DND-41 (cell line): ENCODE measurements around the gene GCC1.
"Not testable (repeated sequence)": the region's sequence is repeated elsewhere in the genome, so short reads cannot be mapped to it uniquely, and the experiment has no call there.

Experiments used
- ATAC-seq: fragments of 200-7000 bp; cut with Tn5 transposase; 3 replicates; pipeline ENCODE4 v1.9.1; 2021; ENCODE audit warnings: low read depth; ENCODE audit not compliant: insufficient read depth
- DNase-seq: peaks from one replicate; pipeline ENCODE4 v3.0.0-alpha.2; 2020
- H2AFZ ChIP-seq: 2 replicates; pipeline ENCODE4 v1.6.0; 2012; ENCODE audit warnings: low read depth, low read length
- H3K27ac ChIP-seq: 2 replicates; pipeline ENCODE4 v1.5.1; 2012; ENCODE audit warnings: low read length, inconsistent platforms
- H3K27me3 ChIP-seq: fragments of 200-600 bp; sonication (generic); 2 replicates; pipeline ENCODE4 v1.6.0; 2012; ENCODE audit warnings: low read length, mild to moderate bottlenecking, inconsistent platforms; ENCODE audit not compliant: insufficient read depth, poor library complexity
- H3K36me3 ChIP-seq: 2 replicates; pipeline ENCODE4 v1.5.1; 2012; ENCODE audit warnings: low read length, inconsistent platforms; ENCODE audit not compliant: insufficient read depth
- H3K4me1 ChIP-seq: 2 replicates; pipeline ENCODE4 v1.5.1; 2012; ENCODE audit warnings: mild to moderate bottlenecking, low read length; ENCODE audit not compliant: insufficient read depth
- H3K4me2 ChIP-seq: 2 replicates; pipeline ENCODE4 v1.6.0; 2012; ENCODE audit warnings: mild to moderate bottlenecking, moderate library complexity, low read length, inconsistent platforms; ENCODE audit not compliant: insufficient read depth
- H3K4me3 ChIP-seq, 2 experiments: fragments of 200-600 bp in 1 of 2; shearing (Covaris generic) in 1 of 2; 2 replicates each; pipeline ENCODE4 v1.5.1; 2012 to 2016; ENCODE audit warnings: inconsistent platforms in 2 of 2, low read length in 2 of 2, mild to moderate bottlenecking in 2 of 2, low read depth in 1 of 2, moderate library complexity in 1 of 2
- H3K79me2 ChIP-seq: 2 replicates; pipeline ENCODE4 v1.6.0; 2012; ENCODE audit warnings: low read length, inconsistent platforms; ENCODE audit not compliant: insufficient read depth
- H3K9ac ChIP-seq: 2 replicates; pipeline ENCODE4 v1.6.0; 2012; ENCODE audit warnings: low read depth, mild to moderate bottlenecking, inconsistent platforms, low read length, moderate library complexity
- H3K9me3 ChIP-seq: 2 replicates; pipeline ENCODE4 v1.5.1; 2012; ENCODE audit warnings: low read length, moderate library complexity, mild to moderate bottlenecking, inconsistent platforms; ENCODE audit not compliant: insufficient read depth, severe bottlenecking
- H4K20me1 ChIP-seq: 2 replicates; pipeline ENCODE4 v1.6.0; 2012; ENCODE audit warnings: low read length; ENCODE audit not compliant: insufficient read depth
- EZH2 ChIP-seq: IDR thresholded peaks from 3 replicates; pipeline ENCODE4 v1.6.1; 2012; ENCODE audit warnings: borderline replicate concordance, low read depth, mild to moderate bottlenecking, moderate library complexity, low read length, inconsistent platforms; ENCODE audit not compliant: severe bottlenecking
- TF ChIP-seq, protein P1 (sequence below): IDR thresholded peaks from 2 replicates; pipeline ENCODE4 v1.5.1; 2012; ENCODE audit warnings: borderline replicate concordance, low read length, moderate library complexity, mild to moderate bottlenecking; ENCODE audit not compliant: poor library complexity, severe bottlenecking; ENCODE audit errors: extremely low read depth

Gene GCC1

DNA sequence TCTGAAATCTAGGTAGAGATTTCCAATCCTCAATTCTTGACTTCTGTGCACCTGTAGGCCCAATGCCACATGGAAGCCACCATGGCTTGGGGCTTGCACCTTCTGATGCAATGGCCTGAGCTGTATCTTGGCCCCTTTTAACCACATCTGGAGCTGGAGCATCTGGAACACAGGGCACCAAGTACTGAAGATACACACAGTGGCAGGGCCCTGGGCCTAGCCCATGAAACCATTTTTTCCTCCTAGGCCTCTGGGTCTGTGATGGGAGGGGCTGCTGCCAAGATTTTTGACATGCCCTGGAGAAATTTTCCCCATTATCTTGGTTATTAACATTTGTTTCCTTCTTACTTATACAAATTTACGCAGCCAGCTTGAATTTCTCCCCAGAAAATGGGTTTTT is 39.1 kb downstream of the GCC1 start:
- H4K20me1 ChIP-seq = no peaks in the 10 kb centered on the region
- H3K9ac ChIP-seq = no peak overlapping the region
- no peaks in the 10 kb centered on the region for H3K79me2 ChIP-seq
- H3K9me3 ChIP-seq = no peaks in the 10 kb centered on the region
- H3K27ac ChIP-seq = no peak overlapping the region
- H3K4me2 ChIP-seq = no peak overlapping the region
- ATAC-seq (no peak), DNase-seq (no peak)
- H3K36me3 ChIP-seq = no peaks in the 10 kb centered on the region
- no peak overlapping the region for H3K4me3 ChIP-seq
- no peaks in the 10 kb centered on the region for H3K4me1 ChIP-seq
- no peak for TF ChIP-seq EZH2
- TF ChIP-seq, protein P1, sequence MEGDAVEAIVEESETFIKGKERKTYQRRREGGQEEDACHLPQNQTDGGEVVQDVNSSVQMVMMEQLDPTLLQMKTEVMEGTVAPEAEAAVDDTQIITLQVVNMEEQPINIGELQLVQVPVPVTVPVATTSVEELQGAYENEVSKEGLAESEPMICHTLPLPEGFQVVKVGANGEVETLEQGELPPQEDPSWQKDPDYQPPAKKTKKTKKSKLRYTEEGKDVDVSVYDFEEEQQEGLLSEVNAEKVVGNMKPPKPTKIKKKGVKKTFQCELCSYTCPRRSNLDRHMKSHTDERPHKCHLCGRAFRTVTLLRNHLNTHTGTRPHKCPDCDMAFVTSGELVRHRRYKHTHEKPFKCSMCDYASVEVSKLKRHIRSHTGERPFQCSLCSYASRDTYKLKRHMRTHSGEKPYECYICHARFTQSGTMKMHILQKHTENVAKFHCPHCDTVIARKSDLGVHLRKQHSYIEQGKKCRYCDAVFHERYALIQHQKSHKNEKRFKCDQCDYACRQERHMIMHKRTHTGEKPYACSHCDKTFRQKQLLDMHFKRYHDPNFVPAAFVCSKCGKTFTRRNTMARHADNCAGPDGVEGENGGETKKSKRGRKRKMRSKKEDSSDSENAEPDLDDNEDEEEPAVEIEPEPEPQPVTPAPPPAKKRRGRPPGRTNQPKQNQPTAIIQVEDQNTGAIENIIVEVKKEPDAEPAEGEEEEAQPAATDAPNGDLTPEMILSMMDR = no peak
- H2AFZ ChIP-seq = no peak overlapping the region
- H3K27me3 ChIP-seq = no peaks in the 10 kb centered on the region

DNA sequence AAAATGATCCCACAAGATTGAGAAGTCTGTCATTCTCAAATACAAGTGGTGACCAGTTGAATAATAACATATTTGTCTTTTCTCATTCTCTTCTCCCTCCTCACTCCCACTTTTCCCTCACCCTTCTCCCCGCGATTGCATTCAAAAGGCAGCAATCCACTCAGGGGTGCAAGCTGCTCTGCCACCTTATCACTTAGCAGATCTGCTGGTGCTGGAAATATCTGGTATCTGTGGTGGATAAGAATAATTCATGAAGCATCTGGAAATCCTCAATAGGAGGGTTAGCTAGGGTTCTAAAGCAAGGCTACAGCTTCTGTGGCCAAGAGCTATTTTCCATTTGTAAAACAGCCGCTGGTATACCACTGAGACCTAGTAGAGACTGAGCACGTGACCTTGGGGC is 43.8 kb downstream of the GCC1 start:
- Histone ChIP-seq H3K27me3 (no peaks in the 10 kb centered on the region), H3K79me2 (no peaks in the 10 kb centered on the region), H3K4me1 (no peaks in the 10 kb centered on the region), H3K4me2 (no peak overlapping the region), H3K9me3 (no peaks in the 10 kb centered on the region), H3K27ac (no peak overlapping the region), H2AFZ (no peak overlapping the region), H3K36me3 (no peaks in the 10 kb centered on the region), H3K4me3 (no peak overlapping the region), H3K9ac (no peak overlapping the region), H4K20me1 (no peaks in the 10 kb centered on the region)
- no peak for ATAC-seq
- TF ChIP-seq, protein P1 = no peak
- TF ChIP-seq EZH2 = no peak
- DNase-seq = no peak

DNA sequence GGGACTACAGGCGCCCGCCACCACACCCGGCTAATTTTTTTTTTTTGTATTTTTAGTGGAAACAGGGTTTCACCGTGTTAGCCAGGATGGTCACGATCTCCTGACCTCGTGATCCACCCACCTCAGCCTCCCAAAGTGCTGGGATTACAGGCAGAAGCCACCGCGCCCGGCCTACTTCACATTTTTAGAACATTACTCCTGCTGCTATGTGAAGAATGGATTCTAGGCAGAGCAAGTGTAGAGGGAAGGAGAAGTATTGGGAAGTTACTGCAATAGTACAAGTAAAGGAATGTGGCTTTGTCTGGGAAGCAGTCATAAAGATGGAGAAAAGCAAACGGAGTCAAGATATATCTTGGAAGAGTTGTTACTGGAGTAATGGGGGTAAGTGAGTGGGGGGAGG is 44.9 kb downstream of the GCC1 start:
- H3K9ac ChIP-seq, DNase-seq, H3K9me3 ChIP-seq, H2AFZ ChIP-seq, H3K27me3 ChIP-seq, H4K20me1 ChIP-seq, H3K27ac ChIP-seq, H3K36me3 ChIP-seq, H3K79me2 ChIP-seq, H3K4me3 ChIP-seq, H3K4me1 ChIP-seq, ATAC-seq, H3K4me2 ChIP-seq: not testable (repeated sequence)

DNA sequence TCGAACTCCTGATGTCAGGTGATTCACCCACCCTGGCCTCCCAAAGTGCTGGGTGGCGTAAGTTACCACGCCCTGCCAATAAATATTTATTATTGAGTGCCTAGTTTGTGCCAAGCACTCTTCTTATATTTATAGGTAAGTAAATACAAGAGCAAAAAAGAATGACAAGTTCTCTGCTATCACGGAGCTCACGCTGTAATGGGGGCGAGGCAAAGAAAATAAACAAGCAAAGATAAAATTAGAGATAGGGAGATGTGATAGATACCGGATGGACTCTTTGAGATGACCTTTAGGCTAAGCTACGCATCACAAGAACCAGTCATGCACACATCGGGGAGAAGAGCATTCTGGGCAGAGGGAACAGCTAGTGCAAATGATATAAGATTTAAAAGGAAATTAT is 46.3 kb downstream of the GCC1 start:
- H3K9me3 ChIP-seq = no peaks in the 10 kb centered on the region
- TF ChIP-seq, protein P1 = no peak
- no peak for TF ChIP-seq EZH2
- H3K4me2 ChIP-seq = no peak overlapping the region
- no peak overlapping the region for H3K27ac ChIP-seq
- H3K4me1 ChIP-seq = no peaks in the 10 kb centered on the region
- H3K4me3 ChIP-seq = no peak overlapping the region
- no peaks in the 10 kb centered on the region for H4K20me1 ChIP-seq
- ATAC-seq (no peak), DNase-seq (no peak)
- no peak overlapping the region for H3K9ac ChIP-seq
- no peaks in the 10 kb centered on the region for H3K36me3 ChIP-seq
- no peak overlapping the region for H2AFZ ChIP-seq
- H3K79me2 ChIP-seq = no peaks in the 10 kb centered on the region
- no peaks in the 10 kb centered on the region for H3K27me3 ChIP-seq
